NCI-H510A (cell line): ENCODE results near the gene S100A13.
"Not testable (repeated sequence)": the region's sequence is repeated elsewhere in the genome, so short reads cannot be mapped to it uniquely, and the experiment has no call there.

Source experiments
- DNase-seq: peaks from one replicate; lab custom pipeline; 2025; lab: John Stamatoyannopoulos, UW

Gene S100A13

GRCh38 chr1:153648000-153648643 lies 20.8 kb upstream of the S100A13 start:
- no peak for DNase-seq

GRCh38 chr1:153647346-153647714 lies 20.0 kb upstream of the S100A13 start:
- DNase-seq: no peak

GRCh38 chr1:153646672-153647345 lies 19.5 kb upstream of the S100A13 start:
- no peak for DNase-seq

- DNase-seq: no peak
These were observed 16.5 kb upstream of the S100A13 start for GRCh38 chr1:153643816-153644215.

GRCh38 chr1:153643100-153643499 lies 15.8 kb upstream of the S100A13 start:
- DNase-seq: no peak

DNA sequence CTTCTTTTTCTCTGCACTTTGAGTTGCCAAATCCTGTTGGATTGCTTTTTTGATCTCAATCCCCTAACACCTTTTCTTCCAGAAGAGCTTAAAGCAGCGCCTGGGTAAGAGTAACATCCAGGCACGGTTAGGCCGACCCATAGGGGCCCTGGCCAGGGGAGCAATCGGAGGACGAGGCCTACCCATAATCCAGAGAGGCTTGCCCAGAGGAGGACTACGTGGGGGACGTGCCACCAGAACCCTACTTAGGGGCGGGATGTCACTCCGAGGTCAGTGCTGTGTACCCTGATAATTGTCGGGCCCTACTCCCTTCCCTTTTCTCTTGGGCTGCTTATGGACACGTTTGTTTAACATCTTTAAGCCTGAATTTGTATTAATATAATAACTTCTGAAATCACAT lies 14.9 kb upstream of the S100A13 start:
- no peak for DNase-seq

GRCh38 chr1:153640861-153641260 lies 13.6 kb upstream of the S100A13 start:
- no peak for DNase-seq

- not testable (repeated sequence) for DNase-seq
These were observed 12.9 kb upstream of the S100A13 start for GRCh38 chr1:153640213-153640612.

- no peak for DNase-seq
These were observed 12.0 kb upstream of the S100A13 start for GRCh38 chr1:153639280-153639679.

GRCh38 chr1:153638261-153638660 lies 11.0 kb upstream of the S100A13 start:
- no peak for DNase-seq

DNA sequence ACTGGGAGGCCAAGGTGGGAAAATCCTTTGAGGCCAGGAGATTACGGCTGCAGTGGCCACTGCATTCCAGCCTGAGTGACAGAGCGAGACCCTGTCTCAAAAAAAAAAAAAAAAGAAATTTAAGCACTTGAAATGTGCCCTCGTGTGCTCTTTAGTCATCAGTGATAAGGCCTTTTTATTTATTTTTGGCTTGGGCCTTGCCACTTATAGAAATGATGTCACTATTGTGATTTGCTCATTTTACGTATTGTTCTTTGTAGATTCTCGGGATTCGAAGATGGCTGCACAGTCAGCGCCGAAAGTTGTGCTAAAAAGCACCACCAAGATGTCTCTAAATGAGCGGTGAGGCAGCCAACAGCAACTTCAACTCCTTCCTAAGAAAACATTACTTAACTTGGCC lies 9.0 kb upstream of the S100A13 start:
- DNase-seq: no peak

GRCh38 chr1:153635872-153636271 lies 8.6 kb upstream of the S100A13 start:
- no peak for DNase-seq

DNA sequence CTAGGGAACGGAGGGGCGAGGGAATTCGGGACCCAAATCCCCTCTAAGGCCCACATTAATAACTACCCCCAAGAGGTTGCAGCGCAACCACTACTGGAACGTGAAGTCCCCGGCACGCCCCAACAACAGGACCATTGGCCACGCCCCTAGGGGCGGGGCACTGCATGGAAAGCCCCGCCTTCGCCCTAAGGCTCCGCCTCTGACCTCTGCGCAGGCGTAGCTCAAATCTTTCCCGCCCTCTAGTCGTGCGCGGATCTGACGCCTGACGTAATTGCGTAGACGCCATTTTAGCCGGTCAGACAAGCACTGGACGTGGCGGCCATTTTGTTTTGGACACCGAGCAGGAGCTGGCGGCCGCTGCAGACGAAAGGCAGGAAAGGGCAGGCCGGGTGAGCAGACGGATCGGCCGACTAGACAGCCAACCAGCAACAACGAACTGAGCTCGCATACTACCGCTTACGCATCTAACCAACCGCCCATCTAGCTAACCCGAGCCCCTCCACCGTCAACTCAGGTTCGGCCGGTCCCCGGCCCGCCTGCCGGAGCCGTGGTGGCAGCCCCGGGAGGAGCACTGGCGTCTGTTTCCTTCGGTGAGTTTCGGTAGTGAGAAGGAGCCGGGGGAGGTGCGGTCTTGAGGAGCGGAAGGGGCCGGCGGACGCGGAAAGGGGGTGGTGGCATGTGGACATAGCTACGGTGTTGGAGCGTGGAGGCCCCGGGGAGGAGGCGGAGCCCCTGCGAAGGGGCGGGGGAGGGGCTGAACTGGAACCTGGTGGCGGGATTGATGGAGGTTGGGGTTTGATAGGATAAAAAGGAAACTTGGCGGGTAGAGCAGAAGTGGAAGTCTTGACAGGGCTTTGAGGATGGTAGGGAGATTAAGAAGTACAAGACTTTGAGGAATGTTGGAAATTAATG lies 6.7 kb upstream of the S100A13 start, which contains the start of gene CHTOP:
TSS of gene CHTOP (plus strand) at position 313 of the 912 bp plus-strand sequence. CDS start 2,523 bp downstream, outside the sequence.
- peak; percentile 91 for DNase-seq

DNA sequence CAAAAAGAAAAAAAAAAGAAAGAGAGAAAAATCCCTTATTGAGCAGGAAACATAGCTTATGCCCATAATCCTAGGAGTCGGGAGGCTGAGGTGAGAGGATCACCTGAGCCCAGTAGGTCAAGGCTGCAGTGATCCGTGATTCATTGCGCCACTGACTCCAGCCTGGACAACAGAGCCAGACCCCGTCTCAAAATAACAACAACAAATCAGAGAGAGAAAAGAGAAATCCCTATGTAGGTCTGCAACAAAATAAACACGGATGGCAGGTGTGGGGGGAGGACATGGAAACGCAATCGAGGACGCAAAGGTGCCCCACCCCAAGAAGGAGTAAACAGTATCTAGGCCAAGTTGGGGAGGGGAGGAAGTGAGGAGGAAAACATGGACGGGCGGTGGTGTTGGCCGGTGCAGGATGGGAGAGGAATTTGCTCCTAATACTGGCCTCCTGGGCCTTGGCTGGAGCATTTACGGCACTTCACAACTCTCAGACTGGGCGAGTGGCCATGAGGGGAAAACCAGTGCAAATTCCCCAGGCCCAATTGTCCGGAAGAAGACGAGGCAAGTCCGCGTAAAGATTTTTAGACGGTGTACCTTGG lies 6.0 kb upstream of the S100A13 start:
- no peak for DNase-seq

GRCh38 chr1:153631047-153632022 lies 4.0 kb upstream of the S100A13 start:
- DNase-seq: no peak

DNA sequence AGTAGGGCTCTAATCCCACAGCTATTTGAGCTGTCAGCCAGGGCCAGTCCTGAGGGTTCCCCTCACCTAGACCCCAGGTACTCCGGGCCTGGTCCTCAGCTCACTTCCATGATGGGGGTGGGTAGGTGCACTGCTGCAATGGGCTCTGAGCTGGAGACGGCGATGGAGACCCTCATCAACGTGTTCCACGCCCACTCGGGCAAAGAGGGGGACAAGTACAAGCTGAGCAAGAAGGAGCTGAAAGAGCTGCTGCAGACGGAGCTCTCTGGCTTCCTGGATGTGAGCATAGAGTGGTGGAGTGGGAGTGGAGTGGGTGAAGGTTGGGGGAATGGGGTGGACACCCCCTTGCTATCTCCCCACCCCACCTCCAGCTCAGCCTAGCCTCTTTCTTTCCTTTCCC lies 3.1 kb upstream of the S100A13 start:
- no peak for DNase-seq

DNA sequence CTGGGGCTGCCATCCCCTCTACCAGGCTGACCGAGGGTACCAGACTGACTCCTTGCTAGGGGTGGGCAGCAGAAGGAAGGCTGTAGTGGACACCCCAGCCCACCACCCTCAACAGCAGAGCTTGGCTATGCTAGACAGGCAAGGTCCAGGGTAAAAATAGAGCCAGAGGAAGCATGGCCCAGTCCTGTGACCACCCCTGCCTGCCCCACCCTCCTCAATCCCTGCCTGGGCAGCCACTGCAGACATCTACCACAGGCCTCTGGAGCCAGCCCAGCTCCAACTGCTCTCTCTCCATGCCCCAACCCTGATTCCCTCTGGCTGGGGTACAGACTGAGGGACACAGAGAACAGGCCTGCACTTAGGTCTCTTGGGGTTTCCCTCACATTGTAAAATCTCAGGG lies 2.7 kb upstream of the S100A13 start:
- DNase-seq: no peak

- DNase-seq: no peak
These were observed 2.0 kb upstream of the S100A13 start for GRCh38 chr1:153629343-153629665.

- DNase-seq: no peak
These were observed 1.5 kb upstream of the S100A13 start for GRCh38 chr1:153628638-153629342.

DNA sequence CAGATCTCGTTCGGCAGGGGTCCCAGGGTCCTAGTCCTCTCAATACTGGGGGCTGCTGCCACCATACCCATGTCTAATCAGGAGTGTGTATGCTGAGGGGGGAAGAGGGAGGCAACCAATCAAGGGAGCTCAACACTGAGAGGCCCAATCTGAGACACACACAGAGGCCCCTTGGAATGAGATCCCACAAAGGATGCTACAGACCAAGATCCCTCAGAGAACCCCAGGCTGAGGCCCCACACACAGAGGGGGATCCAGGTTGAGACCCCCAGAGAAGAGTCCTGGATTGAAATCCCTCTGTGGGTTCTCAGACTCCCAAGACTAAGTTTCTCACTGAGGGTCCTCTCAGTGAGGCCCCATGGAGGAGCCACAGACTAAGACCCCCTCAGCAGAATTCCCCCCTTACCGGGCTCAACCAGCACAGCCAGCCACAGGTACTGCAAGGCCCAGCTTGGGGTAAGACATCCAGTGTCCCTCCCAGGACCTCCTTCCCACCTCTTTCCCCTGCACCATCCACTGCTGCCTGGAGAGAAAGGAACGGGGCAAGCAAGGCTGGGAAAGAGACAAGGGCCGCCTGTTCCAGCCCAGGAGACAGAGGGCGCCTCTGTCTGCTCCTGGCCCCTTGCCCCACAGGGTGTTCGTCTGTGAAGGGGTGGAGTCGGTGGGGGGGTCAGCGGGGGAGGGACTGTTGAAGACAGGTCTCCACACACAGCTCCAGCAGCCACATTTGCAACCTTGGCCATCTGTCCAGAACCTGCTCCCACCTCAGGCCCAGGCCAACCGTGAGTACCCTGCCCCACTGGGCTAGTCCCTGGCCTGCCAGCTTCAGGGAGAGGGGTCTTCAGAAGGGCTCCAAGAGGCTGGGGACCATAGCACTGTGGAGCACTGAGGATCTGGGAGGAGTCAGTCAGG lies 666 bp upstream of the S100A13 start, which contains the start of gene S100A1:
TSS of gene S100A1 (plus strand) at position 720 of the 912 bp plus-strand sequence. CDS start 2,088 bp downstream, outside the sequence.
- DNase-seq: no peak
